DMS53 (cell line): ENCODE measurements around the gene HMCN1.
A peak's percentile ranks its signal among the peaks of the same experiment; 100 is the strongest.

ENCODE experiments used
- DNase-seq: peaks from one replicate; lab custom pipeline; 2025; lab: John Stamatoyannopoulos, UW

The HMCN1 gene

DNA sequence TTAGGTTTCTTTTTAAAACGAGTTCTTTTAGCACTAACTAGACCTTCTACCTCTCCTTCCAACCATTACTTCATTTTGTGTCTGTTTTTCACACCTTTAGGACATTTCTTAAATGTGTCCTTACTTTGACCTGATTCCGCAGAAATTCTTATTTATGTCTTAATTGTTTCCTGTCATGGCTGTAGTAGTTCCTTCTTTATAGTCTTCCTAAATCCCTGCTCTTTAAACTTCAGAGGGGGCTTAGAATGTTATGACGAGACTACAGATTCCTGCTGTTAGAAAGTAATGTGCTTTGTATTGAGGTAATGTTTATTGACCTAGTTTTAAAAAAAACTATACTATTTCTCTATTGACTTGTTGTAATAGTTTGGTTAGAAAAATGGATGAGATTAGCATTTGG lies 70.4 kb downstream of the HMCN1 start:
- no peak for DNase-seq

GRCh38 chr1:185807275-185807674 lies 73.1 kb downstream of the HMCN1 start:
- DNase-seq = no peak

DNA sequence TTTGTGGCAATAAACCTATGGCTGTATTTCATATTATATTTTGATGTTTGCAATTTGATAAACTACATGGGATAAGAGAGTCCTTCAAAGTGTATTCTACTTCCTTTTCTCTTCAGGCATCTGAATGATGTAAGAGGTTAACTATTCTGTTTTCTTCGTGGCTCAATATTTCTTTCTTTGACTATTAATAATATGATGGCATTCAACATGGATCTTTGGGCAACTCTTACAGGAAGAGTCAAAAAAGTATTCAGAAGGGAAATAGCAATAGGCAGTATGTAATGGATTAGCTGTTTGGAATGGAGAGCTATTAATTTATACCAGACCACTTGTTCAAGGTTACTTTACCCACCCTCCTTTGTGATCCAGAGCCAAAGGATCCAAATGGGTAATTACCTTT lies 74.4 kb downstream of the HMCN1 start:
- no peak for DNase-seq

GRCh38 chr1:185811073-185811709 lies 77.0 kb downstream of the HMCN1 start:
- no peak for DNase-seq

- no peak for DNase-seq
These were observed 78.7 kb downstream of the HMCN1 start for GRCh38 chr1:185812934-185813333.

GRCh38 chr1:185813401-185813979 lies 79.3 kb downstream of the HMCN1 start:
- DNase-seq = peak; percentile 82

- DNase-seq = no peak
These were observed 82.3 kb downstream of the HMCN1 start for GRCh38 chr1:185816460-185816859.

GRCh38 chr1:185819798-185820197 lies 85.6 kb downstream of the HMCN1 start:
- no peak for DNase-seq

- peak; percentile 34 for DNase-seq
These were observed 87.6 kb downstream of the HMCN1 start for GRCh38 chr1:185821612-185822385.

DNA sequence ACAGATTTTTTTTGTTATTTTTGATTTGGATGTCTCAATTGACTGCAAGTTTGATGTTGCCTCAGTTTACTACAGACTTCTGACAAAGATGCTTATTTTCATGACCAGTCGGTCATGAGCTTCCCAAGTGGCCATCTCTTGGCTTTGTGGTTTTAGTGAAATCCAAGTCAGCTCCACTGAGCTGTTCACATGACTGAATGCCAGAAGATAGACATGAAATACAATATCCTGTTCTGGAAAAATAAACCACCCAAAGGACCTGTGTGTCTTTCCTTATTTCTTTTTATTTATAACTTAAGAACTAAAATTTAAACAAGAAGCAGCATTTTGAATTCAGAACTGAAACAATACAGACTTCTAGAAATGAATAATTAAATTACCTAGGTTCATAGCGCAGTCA lies 89.3 kb downstream of the HMCN1 start:
- DNase-seq = no peak

DNA sequence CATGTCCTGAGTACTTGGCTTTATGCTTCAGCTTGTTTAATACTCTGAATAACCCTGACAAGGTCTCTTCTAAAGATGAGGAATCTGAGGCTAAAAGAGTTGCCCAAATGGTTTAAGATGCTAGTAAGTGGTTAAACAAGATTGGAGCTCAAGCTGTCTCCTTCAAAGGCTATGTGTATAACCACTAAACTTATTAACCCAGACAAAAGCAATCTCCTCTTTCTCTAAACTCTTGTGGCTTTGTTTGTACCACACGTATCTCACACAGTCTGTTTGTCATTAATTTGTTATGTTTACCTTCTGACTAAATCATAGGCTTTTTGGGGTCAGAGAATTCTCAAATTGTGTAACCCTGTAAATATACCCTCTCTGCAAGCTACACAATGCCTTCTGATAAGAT lies 89.9 kb downstream of the HMCN1 start:
- DNase-seq = no peak

- no peak for DNase-seq
These were observed 91.4 kb downstream of the HMCN1 start for GRCh38 chr1:185825556-185825955.

GRCh38 chr1:185834371-185834905 lies 100.2 kb downstream of the HMCN1 start:
- no peak for DNase-seq

- DNase-seq = no peak
These were observed 101.0 kb downstream of the HMCN1 start for GRCh38 chr1:185835191-185835590.

GRCh38 chr1:185837711-185838110 lies 103.5 kb downstream of the HMCN1 start:
- no peak for DNase-seq

DNA sequence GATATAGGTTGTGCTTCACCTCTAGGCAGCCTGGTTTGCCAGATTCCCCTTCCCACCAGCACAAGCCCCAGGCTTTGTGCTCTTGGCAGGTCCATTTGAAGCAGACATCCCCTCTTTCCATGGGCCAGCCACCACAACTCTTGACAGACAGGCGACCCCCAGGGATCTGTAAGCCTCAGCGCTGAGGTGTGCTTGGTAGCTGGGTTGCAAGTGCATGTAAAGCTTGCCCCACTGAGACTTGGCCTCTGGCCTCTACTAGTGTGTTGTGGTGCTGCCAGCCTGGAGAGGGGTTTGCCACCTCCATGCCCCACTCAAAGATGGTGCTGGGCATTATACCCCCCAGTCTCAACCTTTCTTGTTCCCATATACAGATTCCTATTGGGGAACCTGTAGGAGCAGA lies 103.9 kb downstream of the HMCN1 start:
- no peak for DNase-seq

DNA sequence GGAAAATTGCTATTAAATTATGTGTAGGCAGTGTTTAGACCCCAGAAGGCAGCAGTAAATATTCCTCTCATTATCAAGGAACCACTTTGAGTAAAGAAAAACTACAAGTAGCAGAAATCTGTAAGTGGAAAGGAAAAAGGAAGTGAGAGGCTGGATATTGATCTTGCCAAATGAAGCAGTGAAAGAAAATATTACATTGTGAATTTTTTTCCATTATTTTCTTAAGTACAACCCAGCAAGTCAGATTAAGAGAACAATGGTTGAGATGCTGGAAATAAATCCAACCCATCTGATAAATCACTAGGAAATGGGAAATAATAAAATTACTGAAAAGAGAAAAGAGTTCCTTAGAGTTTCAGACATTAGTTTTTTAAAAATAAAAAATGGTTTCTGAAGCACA lies 106.7 kb downstream of the HMCN1 start:
- no peak for DNase-seq

- no peak for DNase-seq
These were observed 109.2 kb downstream of the HMCN1 start for GRCh38 chr1:185843297-185843869.

- DNase-seq = no peak
These were observed 109.8 kb downstream of the HMCN1 start for GRCh38 chr1:185843986-185844385.

DNA sequence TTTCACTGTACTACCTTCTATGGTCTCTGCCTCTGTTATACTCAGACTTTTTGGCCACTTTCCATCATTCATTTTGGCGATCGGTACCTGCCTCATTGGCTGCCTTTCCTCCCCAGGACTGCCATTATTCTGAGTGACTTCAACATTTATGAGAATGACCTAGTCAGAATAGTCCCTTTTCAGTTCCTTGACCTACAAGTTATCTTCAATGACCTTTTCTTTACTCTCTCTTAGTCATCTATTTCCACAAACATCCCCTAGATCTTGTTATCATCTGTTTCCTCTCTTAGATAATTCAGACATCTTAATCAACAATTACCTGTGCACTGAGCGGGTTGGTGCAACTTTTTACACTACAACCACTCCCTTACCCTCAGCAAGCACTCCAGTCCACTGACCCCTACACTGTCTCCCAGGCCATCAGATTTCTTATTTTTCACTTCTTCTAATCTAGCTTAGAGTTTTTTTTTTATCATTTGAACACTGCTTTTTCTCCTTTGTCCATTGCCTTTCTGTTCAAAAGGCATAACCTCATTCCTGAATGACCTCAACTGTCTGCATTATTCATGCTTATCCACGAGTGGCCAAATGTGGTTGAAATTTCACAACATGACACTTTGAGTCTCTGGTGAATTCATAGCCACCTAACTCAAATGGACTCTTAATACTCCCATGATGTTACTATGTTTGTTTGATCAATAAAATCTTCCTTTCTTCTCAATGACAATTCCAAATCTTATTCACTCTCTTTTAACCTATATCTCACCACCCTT lies 112.7 kb downstream of the HMCN1 start:
- DNase-seq = no peak

GRCh38 chr1:185849014-185849413 lies 114.8 kb downstream of the HMCN1 start:
- DNase-seq = no peak

DNA sequence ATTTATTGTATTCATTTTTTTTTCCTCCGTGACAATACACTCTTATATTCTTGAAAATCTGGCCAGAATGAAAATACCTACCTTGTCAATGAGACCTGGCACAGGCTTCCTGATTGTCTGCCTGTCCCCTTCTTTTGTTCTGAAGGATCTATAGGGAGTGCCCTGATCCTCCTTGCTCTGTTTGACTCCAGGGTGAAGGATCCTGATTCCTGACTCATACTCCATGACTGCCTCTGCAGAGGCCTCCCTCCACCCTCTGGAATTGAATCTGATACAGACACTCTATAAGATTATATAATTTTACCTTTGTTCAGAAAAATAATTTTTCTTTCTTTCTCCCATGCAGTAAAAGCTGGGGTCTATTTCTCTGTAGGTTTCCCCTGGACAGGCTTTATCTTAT lies 116.2 kb downstream of the HMCN1 start:
- no peak for DNase-seq
